ENCODE results near the gene USP9X. TPM values are rescaled to one million over a fixed set of nuclear protein-coding genes. Genes with fewer than 3 reads are reported as not detected.

USP9X gene
- total RNA-seq, 4 donors from 2014 or later, result 90.3 to 120 (median 110) TPM

- no peak for TF ChIP-seq CTCF (IDR thresholded peaks at IDR 0.05 in 4 of 5, conservative IDR thresholded peaks at IDR 0.05 in 1 of 5)
- no peak for TF ChIP-seq POLR2A (IDR thresholded peaks at IDR 0.05)
- peaks cover 0 to 8% (median 0%) of the 10 kb centered on the region in 3 donors for H3K27me3 ChIP-seq
- intact Hi-C loops (cut with DNase I; ENCODE audit: low total_unique reads) (no loop called here), in situ Hi-C loops (cut with MboI; ENCODE audit: low sequenced_read_pairs in 4 of 4) (no loop called here)
- ATAC-seq, result no peak
- H3K9me3 ChIP-seq, result no peaks in the 10 kb centered on the region
- H3K36me3 ChIP-seq, result no peaks in the 10 kb centered on the region
- no peak for DNase-seq
- no peak overlapping the region for H3K4me3 ChIP-seq
- H3K4me1 ChIP-seq, result no peaks in the 10 kb centered on the region
- no peak overlapping the region for H3K27ac ChIP-seq
These were observed 41.4 kb upstream of the USP9X start for GRCh38 chrX:41043674-41044345.

GRCh38 chrX:41045960-41046567 lies 39.2 kb upstream of the USP9X start:
- in situ Hi-C loops (cut with MboI; ENCODE audit: low sequenced_read_pairs in 4 of 4) (no loop called here), intact Hi-C loops (cut with DNase I; ENCODE audit: low total_unique reads) (no loop called here)
- Histone ChIP-seq H3K27me3 (peaks cover 0 to 8% (median 3%) of the 10 kb centered on the region in 3 donors), H3K9me3 (no peaks in the 10 kb centered on the region), H3K36me3 (no peaks in the 10 kb centered on the region), H3K4me1 (no peaks in the 10 kb centered on the region), H3K4me3 (no peak overlapping the region), H3K27ac (no peak overlapping the region)
- DNase-seq, result peak; percentile 2 to 11
- TF ChIP-seq CTCF (IDR thresholded peaks at IDR 0.05 in 4 of 5, conservative IDR thresholded peaks at IDR 0.05 in 1 of 5) (no peak), POLR2A (IDR thresholded peaks at IDR 0.05) (no peak)
- ATAC-seq, result no peak

GRCh38 chrX:41047878-41048534 lies 37.2 kb upstream of the USP9X start:
- Histone ChIP-seq H3K27me3 (peaks cover 0 to 8% (median 3%) of the 10 kb centered on the region in 3 donors), H3K36me3 (no peaks in the 10 kb centered on the region), H3K27ac (no peak overlapping the region), H3K9me3 (no peaks in the 10 kb centered on the region), H3K4me1 (no peaks in the 10 kb centered on the region), H3K4me3 (no peak overlapping the region)
- no peak for DNase-seq
- in situ Hi-C loops (cut with MboI; ENCODE audit: low sequenced_read_pairs in 4 of 4), result no loop called here
- TF ChIP-seq POLR2A (IDR thresholded peaks at IDR 0.05), result no peak
- TF ChIP-seq CTCF (IDR thresholded peaks at IDR 0.05 in 4 of 5, conservative IDR thresholded peaks at IDR 0.05 in 1 of 5), result no peak
- intact Hi-C loops (cut with DNase I; ENCODE audit: low total_unique reads), result no loop called here
- no peak for ATAC-seq

- DNase-seq (no peak), ATAC-seq (no peak)
- TF ChIP-seq POLR2A (IDR thresholded peaks at IDR 0.05), result no peak
- Histone ChIP-seq H3K4me3 (no peak overlapping the region), H3K27me3 (peaks cover 0 to 8% (median 3%) of the 10 kb centered on the region in 3 donors), H3K9me3 (no peaks in the 10 kb centered on the region), H3K36me3 (no peaks in the 10 kb centered on the region), H3K27ac (no peak overlapping the region), H3K4me1 (no peaks in the 10 kb centered on the region)
- in situ Hi-C loops (cut with MboI; ENCODE audit: low sequenced_read_pairs in 4 of 4), result no loop called here
- intact Hi-C loops (cut with DNase I; ENCODE audit: low total_unique reads), result no loop called here
These were observed 34.9 kb upstream of the USP9X start for GRCh38 chrX:41050359-41050758.

GRCh38 chrX:41051288-41051687 lies 34.0 kb upstream of the USP9X start:
- no peak for TF ChIP-seq CTCF (IDR thresholded peaks at IDR 0.05 in 4 of 5, conservative IDR thresholded peaks at IDR 0.05 in 1 of 5)
- TF ChIP-seq POLR2A (IDR thresholded peaks at IDR 0.05), result no peak
- Histone ChIP-seq H3K9me3 (no peaks in the 10 kb centered on the region), H3K4me3 (no peak overlapping the region), H3K4me1 (no peaks in the 10 kb centered on the region), H3K27me3 (peaks cover 0 to 8% (median 6%) of the 10 kb centered on the region in 3 donors), H3K36me3 (no peaks in the 10 kb centered on the region), H3K27ac (no peak overlapping the region)
- in situ Hi-C loops (cut with MboI; ENCODE audit: low sequenced_read_pairs in 4 of 4), result no loop called here
- DNase-seq, result no peak
- ATAC-seq, result no peak
- intact Hi-C loops (cut with DNase I; ENCODE audit: low total_unique reads), result no loop called here

Measured in gastrocnemius medialis (tissue), 4 donors.